HG03066 (cell line): Measurements from ENCODE around the gene CCR3.
A peak's percentile ranks its signal among the peaks of the same experiment; 100 is the strongest.

Source experiments
- ATAC-seq: cut with Tn5 transposase; IDR thresholded peaks from one replicate; pipeline ENCODE4 v1.9.1; 2021; ENCODE audit warnings: low read depth; ENCODE audit not compliant: unreplicated experiment

The CCR3 gene

GRCh38 chr3:46293991-46294833 lies 52.0 kb downstream of the CCR3 start:
- no peak for ATAC-seq

- ATAC-seq: no peak
These were observed 54.6 kb downstream of the CCR3 start for GRCh38 chr3:46296826-46297225.

GRCh38 chr3:46297658-46298423 lies 55.6 kb downstream of the CCR3 start:
- no peak for ATAC-seq

GRCh38 chr3:46298871-46299607 lies 56.8 kb downstream of the CCR3 start:
- ATAC-seq: peak; percentile 51

- peak; percentile 27 for ATAC-seq
These were observed 57.6 kb downstream of the CCR3 start for GRCh38 chr3:46299608-46300460.

- ATAC-seq: no peak
These were observed 58.2 kb downstream of the CCR3 start for GRCh38 chr3:46300461-46300789.

GRCh38 chr3:46301122-46301835 lies 59.0 kb downstream of the CCR3 start:
- no peak for ATAC-seq

GRCh38 chr3:46303240-46303639 lies 61.0 kb downstream of the CCR3 start:
- no peak for ATAC-seq

- no peak for ATAC-seq
These were observed 62.5 kb downstream of the CCR3 start for GRCh38 chr3:46304739-46305138.

GRCh38 chr3:46312991-46313390 lies 70.7 kb downstream of the CCR3 start:
- no peak for ATAC-seq

- no peak for ATAC-seq
These were observed 72.3 kb downstream of the CCR3 start for GRCh38 chr3:46314517-46314916.

GRCh38 chr3:46316206-46316605 lies 73.9 kb downstream of the CCR3 start:
- ATAC-seq: no peak
